GM12874 (cell line): ENCODE results near the gene SLC52A3.
A peak's percentile ranks its signal among the peaks of the same experiment; 100 is the strongest.

Experiments
- CTCF ChIP-seq: IDR thresholded peaks from 2 replicates; pipeline ENCODE4 v1.5.1; 2011; ENCODE audit warnings: low read depth, mild to moderate bottlenecking, control low read depth, low read length, moderate library complexity; ENCODE audit not compliant: insufficient read depth

The SLC52A3 gene

GRCh38 chr20:768426-768978 is at the start of gene SLC52A3:
SLC52A3 (minus strand) TSS chr20:768500; CDS start chr20:765774, 2,726 bp downstream.
- 0 out of 2 replicates have a peak, but pooled peaks have one; percentile 18 for TF ChIP-seq CTCF

GRCh38 chr20:815914-816606 is 47.8 kb upstream of the SLC52A3 start:
- TF ChIP-seq CTCF, result peak; percentile 98

GRCh38 chr20:815226-815625 is 46.9 kb upstream of the SLC52A3 start:
- no peak for TF ChIP-seq CTCF

GRCh38 chr20:813390-813789 is 45.1 kb upstream of the SLC52A3 start:
- TF ChIP-seq CTCF, result no peak

GRCh38 chr20:805713-806112 is 37.4 kb upstream of the SLC52A3 start:
- TF ChIP-seq CTCF, result no peak

GRCh38 chr20:801678-802077 is 33.4 kb upstream of the SLC52A3 start:
- TF ChIP-seq CTCF, result no peak

- no peak for TF ChIP-seq CTCF
Measured at GRCh38 chr20:796921-797320, 28.6 kb upstream of the SLC52A3 start.
